HEK293 (cell line): ENCODE results near the gene AFAP1L2.

ENCODE experiments used
- CTCF ChIA-PET: fragments of 350-600 bp; formaldehyde crosslinking; extraction: SDS; loops from one replicate; lab custom pipeline; 2021; ENCODE audit warnings: antibody characterized with exemption; lab: Yijun Ruan, JAX
- POLR2A ChIA-PET: fragments of 300-600 bp; formaldehyde crosslinking; extraction: SDS; loops from one replicate; lab custom pipeline; 2020; ENCODE audit warnings: antibody characterized with exemption, inconsistent platforms; lab: Yijun Ruan, JAX
- H3K27ac ChIP-seq: fragments of 200-500 bp; sonication (Bioruptor generic); 2 replicates; pipeline ENCODE4 v1.5.1; 2014; ENCODE audit warnings: low read depth, low read length, control low read depth, inconsistent platforms; ENCODE audit errors: extremely low read depth
- H3K36me3 ChIP-seq, 2 experiments: fragments of 200-500 bp in 1 of 2; sonication (Bioruptor generic) in 1 of 2; 1 replicate in 1 of 2; 2 replicates in 1 of 2; pipeline ENCODE4 v1.5.1; 2014 to 2017; ENCODE audit warnings: inconsistent platforms in 2 of 2, low read length in 2 of 2; ENCODE audit not compliant: control insufficient read depth in 2 of 2, insufficient read depth in 1 of 2
- H3K4me1 ChIP-seq: fragments of 200-500 bp; sonication (Bioruptor generic); 2 replicates; pipeline ENCODE4 v1.5.1; 2014; ENCODE audit warnings: mild to moderate bottlenecking, low read length, inconsistent platforms; ENCODE audit not compliant: control insufficient read depth, insufficient read depth
- H3K4me3 ChIP-seq: 2 replicates; pipeline ENCODE4 v1.5.1; 2011; ENCODE audit warnings: low read depth, mild to moderate bottlenecking, control low read depth, low read length, moderate library complexity
- H3K9me3 ChIP-seq: fragments of 200-500 bp; sonication (Bioruptor generic); 2 replicates; pipeline ENCODE4 v1.5.1; 2014; ENCODE audit warnings: low read depth, low read length, inconsistent platforms; ENCODE audit not compliant: control insufficient read depth, insufficient read depth
- GLIS2 ChIP-seq: fragments of 450-650 bp; formaldehyde crosslinking; IDR thresholded peaks from 2 replicates; pipeline ENCODE4 v1.5.1; 2016; ENCODE audit warnings: missing biosample characterization, missing genetic modification characterization
- HOXA7 ChIP-seq: sonication (generic); formaldehyde crosslinking; IDR thresholded peaks from 2 replicates; pipeline ENCODE4 v1.8.1; 2022; ENCODE audit warnings: missing genetic modification reagents, borderline replicate concordance
- PRDM4 ChIP-seq: fragments of 450-650 bp; formaldehyde crosslinking; IDR thresholded peaks from 2 replicates; pipeline ENCODE4 v1.5.1; 2017; ENCODE audit warnings: missing biosample characterization, missing genetic modification characterization
- SP3 ChIP-seq: fragments of 450-650 bp; formaldehyde crosslinking; IDR thresholded peaks from 2 replicates; pipeline ENCODE4 v1.5.1; 2016; ENCODE audit warnings: missing biosample characterization, missing genetic modification characterization
- TRIM28 ChIP-seq: IDR thresholded peaks from 2 replicates; pipeline ENCODE4 v1.6.1; 2011; ENCODE audit warnings: low read length, control low read depth, borderline replicate concordance
- YY2 ChIP-seq: fragments of 450-650 bp; formaldehyde crosslinking; IDR thresholded peaks from 2 replicates; pipeline ENCODE4 v1.5.1; 2016; ENCODE audit warnings: missing biosample characterization, missing genetic modification characterization
- ZBTB1 ChIP-seq: fragments of 450-650 bp; formaldehyde crosslinking; IDR thresholded peaks from 2 replicates; pipeline ENCODE4 v1.5.1; 2016; ENCODE audit warnings: missing biosample characterization, missing genetic modification characterization
- ZNF223 ChIP-seq: fragments of 450-650 bp; formaldehyde crosslinking; IDR thresholded peaks from 2 replicates; pipeline ENCODE4 v1.5.1; 2016; ENCODE audit warnings: missing biosample characterization, missing genetic modification characterization
- ZNF24 ChIP-seq: fragments of 450-650 bp; formaldehyde crosslinking; IDR thresholded peaks from 2 replicates; pipeline ENCODE4 v1.5.1; 2016; ENCODE audit warnings: missing biosample characterization, missing genetic modification characterization
- ZNF280D ChIP-seq: fragments of 450-650 bp; formaldehyde crosslinking; IDR thresholded peaks from 2 replicates; pipeline ENCODE4 v1.5.1; 2016; ENCODE audit warnings: missing biosample characterization, missing genetic modification characterization
- ZNF302 ChIP-seq: fragments of 450-650 bp; formaldehyde crosslinking; IDR thresholded peaks from 2 replicates; pipeline ENCODE4 v1.5.1; 2016; ENCODE audit warnings: missing biosample characterization, missing genetic modification characterization, low read depth
- ZNF335 ChIP-seq: fragments of 450-650 bp; formaldehyde crosslinking; conservative IDR thresholded peaks from 2 replicates; pipeline ENCODE4 v1.5.1; 2016; ENCODE audit warnings: missing biosample characterization, missing genetic modification characterization
- ZNF341 ChIP-seq: fragments of 450-650 bp; formaldehyde crosslinking; IDR thresholded peaks from 2 replicates; pipeline ENCODE4; 2016; ENCODE audit warnings: low read depth, missing biosample characterization, missing genetic modification characterization
- ZNF76 ChIP-seq: fragments of 450-650 bp; formaldehyde crosslinking; IDR thresholded peaks from 2 replicates; pipeline ENCODE4; 2016; ENCODE audit warnings: low read depth, missing biosample characterization, missing genetic modification characterization, borderline replicate concordance
- TF ChIP-seq, protein P1 (sequence below): fragments of 450-650 bp; IDR thresholded peaks from 2 replicates; pipeline ENCODE4 v1.5.1; 2018; ENCODE audit warnings: missing biosample characterization, mild to moderate bottlenecking, missing genetic modification characterization
- TF ChIP-seq, protein P2 (sequence below): fragments of 450-650 bp; formaldehyde crosslinking; IDR thresholded peaks from 2 replicates; pipeline ENCODE4 v1.5.1; 2017; ENCODE audit warnings: missing biosample characterization, mild to moderate bottlenecking, missing genetic modification characterization, moderate library complexity

The AFAP1L2 gene

GRCh38 chr10:114311023-114311422 lies 93.3 kb downstream of the AFAP1L2 start (continued):
- no peak for TF ChIP-seq ZNF280D (tag by site-specific recombination)

DNA sequence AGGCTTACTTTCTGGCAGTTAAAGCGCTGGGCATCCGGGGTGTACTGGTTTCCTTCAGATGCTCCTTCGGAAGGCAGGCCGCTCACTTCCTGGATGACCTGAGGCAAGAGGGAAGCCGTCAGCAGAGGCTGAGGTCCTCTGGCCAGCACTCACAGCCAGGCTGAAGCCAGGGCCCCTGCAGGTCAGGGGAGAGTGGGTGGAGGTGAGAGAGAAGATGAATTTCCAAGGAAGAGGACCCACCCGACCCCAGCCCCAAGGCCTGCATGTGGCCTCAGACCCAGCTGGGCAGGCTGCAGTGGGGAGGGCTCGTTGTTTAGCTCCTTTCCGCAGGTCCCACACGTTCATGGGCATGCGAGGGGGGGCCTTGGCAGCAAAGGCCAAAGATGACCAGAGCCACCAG lies 94.0 kb downstream of the AFAP1L2 start:
- Histone ChIP-seq H3K27ac (no peak overlapping the region), H3K36me3 (no peaks in the 10 kb centered on the region), H3K4me1 (no peaks in the 10 kb centered on the region), H3K4me3 (no peak overlapping the region), H3K9me3 (no peaks in the 10 kb centered on the region)
- TF ChIP-seq YY2 (no peak), ZNF76 (tag by site-specific recombination) (no peak), TRIM28 (no peak), ZNF280D (tag by site-specific recombination) (no peak), GLIS2 (no peak), ZNF335 (tag by site-specific recombination) (no peak), ZNF302 (no peak)
- TF ChIP-seq, protein P1, sequence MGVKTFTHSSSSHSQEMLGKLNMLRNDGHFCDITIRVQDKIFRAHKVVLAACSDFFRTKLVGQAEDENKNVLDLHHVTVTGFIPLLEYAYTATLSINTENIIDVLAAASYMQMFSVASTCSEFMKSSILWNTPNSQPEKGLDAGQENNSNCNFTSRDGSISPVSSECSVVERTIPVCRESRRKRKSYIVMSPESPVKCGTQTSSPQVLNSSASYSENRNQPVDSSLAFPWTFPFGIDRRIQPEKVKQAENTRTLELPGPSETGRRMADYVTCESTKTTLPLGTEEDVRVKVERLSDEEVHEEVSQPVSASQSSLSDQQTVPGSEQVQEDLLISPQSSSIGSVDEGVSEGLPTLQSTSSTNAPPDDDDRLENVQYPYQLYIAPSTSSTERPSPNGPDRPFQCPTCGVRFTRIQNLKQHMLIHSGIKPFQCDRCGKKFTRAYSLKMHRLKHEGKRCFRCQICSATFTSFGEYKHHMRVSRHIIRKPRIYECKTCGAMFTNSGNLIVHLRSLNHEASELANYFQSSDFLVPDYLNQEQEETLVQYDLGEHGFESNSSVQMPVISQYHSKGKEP (tag by site-specific recombination), result no peak
- CTCF ChIA-PET, result interaction anchor here (0.7 kb wide), 2 partner anchors 356 to 550 kb away, joined by 3 to 4 read pairs; no protein-coding TSS in a partner anchor
- POLR2A ChIA-PET, result no interaction called here

DNA sequence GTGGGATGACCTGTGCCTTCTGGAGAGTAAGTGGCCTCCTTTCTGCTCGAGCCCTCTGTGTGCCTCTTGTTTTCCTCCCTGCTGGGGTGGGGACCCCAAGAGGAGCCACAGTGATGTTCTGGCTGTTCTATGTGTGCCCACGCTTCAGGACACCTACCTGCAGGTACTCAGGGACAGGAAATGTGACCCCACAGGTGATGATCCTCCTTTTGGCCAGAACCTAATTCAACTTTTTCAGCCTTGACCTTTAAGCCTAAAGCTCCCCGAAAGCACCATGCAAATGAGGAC lies 95.0 kb downstream of the AFAP1L2 start:
- POLR2A ChIA-PET, result no interaction called here
- Histone ChIP-seq H3K4me3 (no peak overlapping the region), H3K4me1 (no peaks in the 10 kb centered on the region), H3K9me3 (no peaks in the 10 kb centered on the region), H3K36me3 (no peaks in the 10 kb centered on the region), H3K27ac (no peak overlapping the region)
- CTCF ChIA-PET, result interaction anchor here (1.2 kb wide), 1 partner anchor 94 kb away, joined by 3 read pairs; no protein-coding TSS in a partner anchor
- TF ChIP-seq ZNF223 (tag by site-specific recombination) (no peak), ZNF335 (tag by site-specific recombination) (no peak), ZNF341 (tag by site-specific recombination) (no peak), ZBTB1 (tag by site-specific recombination) (no peak), PRDM4 (tag by site-specific recombination) (no peak), HOXA7 (no peak), SP3 (tag by site-specific recombination) (no peak), ZNF24 (tag by site-specific recombination) (no peak)
- TF ChIP-seq, protein P2, sequence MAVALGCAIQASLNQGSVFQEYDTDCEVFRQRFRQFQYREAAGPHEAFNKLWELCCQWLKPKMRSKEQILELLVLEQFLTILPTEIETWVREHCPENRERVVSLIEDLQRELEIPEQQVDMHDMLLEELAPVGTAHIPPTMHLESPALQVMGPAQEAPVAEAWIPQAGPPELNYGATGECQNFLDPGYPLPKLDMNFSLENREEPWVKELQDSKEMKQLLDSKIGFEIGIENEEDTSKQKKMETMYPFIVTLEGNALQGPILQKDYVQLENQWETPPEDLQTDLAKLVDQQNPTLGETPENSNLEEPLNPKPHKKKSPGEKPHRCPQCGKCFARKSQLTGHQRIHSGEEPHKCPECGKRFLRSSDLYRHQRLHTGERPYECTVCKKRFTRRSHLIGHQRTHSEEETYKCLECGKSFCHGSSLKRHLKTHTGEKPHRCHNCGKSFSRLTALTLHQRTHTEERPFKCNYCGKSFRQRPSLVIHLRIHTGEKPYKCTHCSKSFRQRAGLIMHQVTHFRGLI (tag by site-specific recombination), result no peak
